Measurements from ENCODE around the gene SASH1. TPM values are rescaled to one million over a fixed set of nuclear protein-coding genes. Genes with fewer than 3 reads are reported as not detected.

Gene SASH1
- total RNA-seq, 1 donor from 2014 or later: 10.6 TPM

- no peak for TF ChIP-seq CTCF (conservative IDR thresholded peaks at IDR 0.05; ENCODE audit: low read depth, low read length)
- DNase-seq (ENCODE audit: low read depth): no peak
- H3K4me3 ChIP-seq (ENCODE audit: low read depth, low read length): no peak overlapping the region
Measured at GRCh38 chr6:148470606-148471465, 128.2 kb downstream of the SASH1 start.

- DNase-seq (ENCODE audit: low read depth): no peak
- H3K4me3 ChIP-seq (ENCODE audit: low read depth, low read length): no peak overlapping the region
- no peak for TF ChIP-seq CTCF (conservative IDR thresholded peaks at IDR 0.05; ENCODE audit: low read depth, low read length)
Measured at GRCh38 chr6:148471624-148472159, 129.1 kb downstream of the SASH1 start.

GRCh38 chr6:148472171-148473105, 129.8 kb downstream of the SASH1 start:
- TF ChIP-seq CTCF (conservative IDR thresholded peaks at IDR 0.05; ENCODE audit: low read depth, low read length): no peak
- H3K4me3 ChIP-seq (ENCODE audit: low read depth, low read length): no peak overlapping the region
- no peak for DNase-seq (ENCODE audit: low read depth)

- no peak overlapping the region for H3K4me3 ChIP-seq (ENCODE audit: low read depth, low read length)
- DNase-seq (ENCODE audit: low read depth): no peak
- no peak for TF ChIP-seq CTCF (conservative IDR thresholded peaks at IDR 0.05; ENCODE audit: low read depth, low read length)
Measured at GRCh38 chr6:148479497-148479896, 136.9 kb downstream of the SASH1 start.

GRCh38 chr6:148487461-148487860, 144.8 kb downstream of the SASH1 start:
- no peak for DNase-seq (ENCODE audit: low read depth)
- TF ChIP-seq CTCF (conservative IDR thresholded peaks at IDR 0.05; ENCODE audit: low read depth, low read length): no peak
- no peak overlapping the region for H3K4me3 ChIP-seq (ENCODE audit: low read depth, low read length)

GRCh38 chr6:148491638-148492251, 149.1 kb downstream of the SASH1 start:
- no peak for DNase-seq (ENCODE audit: low read depth)
- TF ChIP-seq CTCF (conservative IDR thresholded peaks at IDR 0.05; ENCODE audit: low read depth, low read length): no peak

More at GRCh38 chr6:148491638-148492251, 149.1 kb downstream of the SASH1 start:
- no peak overlapping the region for H3K4me3 ChIP-seq (ENCODE audit: low read depth, low read length)
